GM10266 (cell line): ENCODE results near the gene VPS13C.
"Not testable (repeated sequence)": the region's sequence is repeated elsewhere in the genome, so short reads cannot be mapped to it uniquely, and the experiment has no call there.

ENCODE experiments used
- DNase-seq: peaks from one replicate; pipeline ENCODE4 v3.0.0; 2012; ENCODE audit errors: extremely low spot score
- CTCF ChIP-seq: IDR thresholded peaks from 2 replicates; pipeline ENCODE4 v1.5.1; 2012; ENCODE audit warnings: mild to moderate bottlenecking, low read depth; ENCODE audit not compliant: control insufficient read depth, insufficient read depth; ENCODE audit errors: missing control alignments

The VPS13C gene

DNA sequence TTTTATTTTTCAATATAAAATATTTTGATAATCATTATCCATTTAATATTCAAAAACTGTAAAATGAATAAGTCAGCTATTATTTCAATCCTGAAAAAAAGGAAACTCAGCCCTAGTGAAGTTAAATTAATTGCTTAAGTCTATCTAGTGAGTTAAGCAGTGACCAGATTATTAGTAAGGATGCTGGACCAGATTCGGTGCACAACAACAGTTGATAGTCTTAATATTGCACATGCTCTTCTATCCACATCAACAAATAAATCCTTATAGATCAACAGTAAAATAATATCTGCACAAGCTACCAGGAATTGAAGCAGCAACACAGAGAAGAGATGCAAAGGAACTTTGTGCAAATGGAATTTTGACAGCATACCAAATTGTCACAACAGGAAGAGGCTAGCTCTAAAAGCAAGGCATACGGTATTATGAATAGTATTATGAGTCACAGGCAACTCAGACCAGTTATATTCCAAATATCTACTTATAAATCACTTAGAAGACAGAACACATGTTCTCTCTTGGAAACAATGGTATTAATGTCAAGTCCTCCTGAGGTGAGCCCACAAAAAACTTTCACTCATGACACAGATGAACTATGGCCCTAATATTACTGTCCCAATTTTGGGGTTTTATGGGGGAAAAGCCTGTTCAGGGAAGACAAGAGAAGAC lies 24.9 kb downstream of the VPS13C start:
- DNase-seq, result no peak
- no peak for TF ChIP-seq CTCF

DNA sequence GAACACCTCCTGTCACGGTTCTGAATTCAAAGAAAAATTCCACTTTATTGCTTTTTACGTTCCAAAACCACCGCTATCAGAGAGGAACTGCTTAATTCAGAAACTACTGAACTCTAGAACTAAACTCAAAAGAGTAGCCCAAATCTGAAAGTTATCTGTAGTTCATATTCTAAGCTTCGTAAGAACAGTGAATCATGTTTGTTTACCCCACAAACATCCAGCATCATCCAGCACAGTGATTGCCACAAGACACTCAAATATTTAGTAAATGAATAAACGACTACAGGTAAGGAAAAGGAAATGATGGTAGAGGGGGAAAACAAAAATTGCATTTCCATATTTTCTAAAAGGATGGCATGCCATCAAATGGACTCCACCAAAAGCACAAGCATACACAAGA lies 32.3 kb downstream of the VPS13C start:
- no peak for DNase-seq
- no peak for TF ChIP-seq CTCF

DNA sequence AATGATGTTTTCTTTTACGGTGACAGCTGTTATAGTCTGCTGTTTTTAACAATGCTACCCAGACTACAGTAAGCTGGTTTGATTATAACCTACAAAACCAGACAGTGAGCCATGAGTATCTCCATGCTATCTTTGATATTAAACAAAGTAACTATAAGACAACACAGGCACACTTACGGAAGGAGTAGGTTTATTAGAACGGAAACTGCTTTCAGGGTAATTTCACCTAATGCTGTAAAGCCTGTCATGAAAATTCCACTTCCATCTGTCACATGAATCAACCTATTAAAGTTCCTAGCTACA lies 33.0 kb downstream of the VPS13C start:
- no peak for DNase-seq
- no peak for TF ChIP-seq CTCF

GRCh38 chr15:62026487-62027262 lies 33.6 kb downstream of the VPS13C start:
- no peak for TF ChIP-seq CTCF
- no peak for DNase-seq

DNA sequence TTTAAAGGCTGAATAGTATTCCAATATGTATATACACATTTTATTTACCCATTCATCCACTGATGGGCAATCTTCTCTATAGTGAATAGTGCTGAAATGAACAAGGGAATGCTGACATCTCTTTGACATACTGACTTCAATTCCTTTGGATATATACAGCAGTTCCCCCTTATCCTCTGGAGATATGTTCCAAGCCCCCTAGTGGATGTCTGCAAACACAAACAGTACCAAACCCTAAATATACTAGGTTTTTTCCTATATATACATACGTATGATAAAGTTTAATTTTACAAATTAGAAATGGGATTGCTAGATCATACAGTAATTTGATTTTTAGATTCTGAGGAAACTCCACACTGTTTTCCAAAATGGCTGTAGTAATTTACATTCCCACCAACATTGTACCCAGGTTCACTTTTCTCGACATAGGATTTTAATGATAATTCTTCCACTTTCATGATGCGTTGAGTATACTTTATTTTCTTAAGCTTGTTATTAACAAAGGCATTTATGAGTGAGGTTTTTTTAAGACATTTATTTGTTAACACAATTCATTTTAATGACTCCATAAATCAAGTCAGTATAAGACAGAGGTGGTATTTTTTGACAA lies 38.2 kb downstream of the VPS13C start:
- DNase-seq, result no peak
- no peak for TF ChIP-seq CTCF

- no peak for TF ChIP-seq CTCF
- DNase-seq, result no peak
Observed at GRCh38 chr15:62020576-62021160, 39.6 kb downstream of the VPS13C start.

- not testable (repeated sequence) for DNase-seq
Observed at GRCh38 chr15:62005354-62005753, 54.9 kb downstream of the VPS13C start.
